ENCODE data around the gene MAML3.

MAML3 gene

GRCh38 chr4:140069066-140069465 lies 84.9 kb downstream of the MAML3 start:
- no peak for DNase-seq

GRCh38 chr4:140068271-140068670 lies 85.7 kb downstream of the MAML3 start:
- DNase-seq = no peak

- no peak for DNase-seq
Observed at GRCh38 chr4:140066031-140066930, 87.7 kb downstream of the MAML3 start.

- no peak for DNase-seq
Observed at GRCh38 chr4:140065393-140065792, 88.6 kb downstream of the MAML3 start.

- no peak for DNase-seq
Observed at GRCh38 chr4:140061659-140062289, 92.2 kb downstream of the MAML3 start.

- DNase-seq = no peak
Observed at GRCh38 chr4:140061194-140061593, 92.8 kb downstream of the MAML3 start.

- no peak for DNase-seq
Observed at GRCh38 chr4:140059159-140059558, 94.8 kb downstream of the MAML3 start.

- DNase-seq = no peak
Observed at GRCh38 chr4:140057701-140058100, 96.3 kb downstream of the MAML3 start.

GRCh38 chr4:140056015-140056414 lies 98.0 kb downstream of the MAML3 start:
- no peak for DNase-seq

- DNase-seq = no peak
Observed at GRCh38 chr4:140054861-140055260, 99.1 kb downstream of the MAML3 start.

- DNase-seq = no peak
Observed at GRCh38 chr4:140053185-140053584, 100.8 kb downstream of the MAML3 start.

- peak; percentile 9 for DNase-seq
Observed at GRCh38 chr4:140052050-140052449, 101.9 kb downstream of the MAML3 start.

GRCh38 chr4:140049849-140050637 lies 103.9 kb downstream of the MAML3 start:
- DNase-seq = no peak

GRCh38 chr4:140049024-140049848 lies 104.7 kb downstream of the MAML3 start:
- DNase-seq = peak; percentile 25

GRCh38 chr4:140048419-140048995 lies 105.5 kb downstream of the MAML3 start:
- no peak for DNase-seq

GRCh38 chr4:140047786-140048185 lies 106.2 kb downstream of the MAML3 start:
- no peak for DNase-seq

GRCh38 chr4:140047017-140047640 lies 106.9 kb downstream of the MAML3 start:
- DNase-seq = no peak

GRCh38 chr4:140046543-140046942 lies 107.4 kb downstream of the MAML3 start:
- no peak for DNase-seq

- DNase-seq = no peak
Observed at GRCh38 chr4:140046016-140046415, 108.0 kb downstream of the MAML3 start.

GRCh38 chr4:140044337-140044902 lies 109.6 kb downstream of the MAML3 start:
- no peak for DNase-seq

GRCh38 chr4:140042634-140043033 lies 111.3 kb downstream of the MAML3 start:
- no peak for DNase-seq

Data from activated gamma-delta T cell treated with Interleukin-2 at 50 U/mL for 16 hours (primary cell).